ENCODE results near the gene BAG1.

The BAG1 gene

DNA sequence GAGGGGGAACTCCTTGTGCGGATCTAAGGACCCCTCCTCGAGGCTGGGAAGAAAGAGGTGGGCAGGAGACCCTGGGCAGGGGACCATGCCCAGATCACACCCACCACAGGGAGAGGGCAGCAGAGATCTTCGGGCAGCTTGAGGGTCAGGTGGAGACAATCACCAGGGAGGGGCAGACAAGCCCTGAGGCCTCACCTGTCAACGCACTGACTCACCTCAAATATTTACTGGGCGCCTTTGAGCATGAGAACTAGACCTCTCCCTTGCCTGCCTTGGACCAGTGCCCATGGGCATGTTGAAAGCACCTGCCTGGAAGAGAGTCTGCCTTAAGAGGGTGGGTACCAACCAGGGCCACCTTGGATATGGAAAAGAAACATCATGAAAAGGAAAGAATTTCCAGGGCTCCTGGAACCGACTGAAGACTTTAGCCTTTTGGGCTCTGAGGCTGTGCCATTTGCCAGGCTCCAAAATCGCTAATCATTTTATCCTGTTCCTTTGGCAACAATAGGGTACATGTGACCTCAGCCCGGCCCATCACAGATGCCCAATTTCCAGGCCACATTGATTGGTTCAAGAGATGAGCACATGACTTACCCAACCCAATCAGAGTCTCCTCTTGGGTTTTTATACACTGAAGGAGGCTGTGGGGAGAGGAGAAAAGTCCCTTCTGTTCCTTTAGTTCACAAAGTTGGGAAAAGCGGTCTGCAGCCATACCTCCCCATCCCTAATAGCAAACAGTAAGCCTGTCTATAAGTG lies 35.0 kb downstream of the BAG1 start:
- DNase-seq (ENCODE audit: low spot score) = no peak
- Histone ChIP-seq H3K36me3 (replicated peaks in 1 of 2; ENCODE audit: control insufficient read depth in 2 of 2, insufficient read depth in 2 of 2, low read length in 2 of 2) (no peaks in the 10 kb centered on the region), H3K9ac (ENCODE audit: low read depth, low read length, poor library complexity) (no peak overlapping the region), H4K91ac (ENCODE audit: low read depth, low read length, poor library complexity) (no peak overlapping the region), H2BK12ac (ENCODE audit: low read length) (no peak overlapping the region), H3K4ac (ENCODE audit: low read length) (no peak overlapping the region), H3K79me1 (ENCODE audit: low read depth, low read length) (no peaks in the 10 kb centered on the region), H3K27ac (replicated peaks; ENCODE audit: low read length) (no peak overlapping the region), H3K27me3 (ENCODE audit: control insufficient read depth in 3 of 3, insufficient read depth in 3 of 3, low read depth in 1 of 3, low read length in 3 of 3) (peaks cover 0 to 22% (median 0%) of the 10 kb centered on the region in 3 experiments), H3K4me3 (ENCODE audit: low read length in 2 of 2) (no peak overlapping the region), H3K9me3 (replicated peaks in 1 of 2; ENCODE audit: control insufficient read depth in 2 of 2, insufficient read depth in 1 of 2, low read depth in 1 of 2, low read length in 2 of 2) (no peaks in the 10 kb centered on the region), H2BK120ac (ENCODE audit: low read depth, low read length) (no peak overlapping the region), H2BK15ac (ENCODE audit: low read length) (no peak overlapping the region), H3K4me2 (ENCODE audit: insufficient read depth, low read length, poor library complexity, severe bottlenecking) (no peak overlapping the region), H2AK5ac (ENCODE audit: low read depth, low read length) (no peak overlapping the region), H2BK5ac (ENCODE audit: low read length) (no peak overlapping the region), H3K23ac (ENCODE audit: low read depth, low read length, poor library complexity) (no peak overlapping the region), H4K8ac (ENCODE audit: low read depth, low read length) (no peak overlapping the region), H3K4me1 (ENCODE audit: control insufficient read depth in 2 of 2, insufficient read depth in 1 of 2, low read depth in 1 of 2, low read length in 2 of 2) (no peaks in the 10 kb centered on the region), H2AFZ (ENCODE audit: low read length) (no peak overlapping the region), H3K14ac (ENCODE audit: low read length) (no peak overlapping the region), H3K18ac (ENCODE audit: low read length) (no peak overlapping the region)
- WGBS, 2 donors (ENCODE audit: extremely low coverage in 2 of 2, insufficient read length in 2 of 2, insufficient replicate concordance in 1 of 2) = no CpG with 5 or more reads among the region's 9 CpGs

DNA sequence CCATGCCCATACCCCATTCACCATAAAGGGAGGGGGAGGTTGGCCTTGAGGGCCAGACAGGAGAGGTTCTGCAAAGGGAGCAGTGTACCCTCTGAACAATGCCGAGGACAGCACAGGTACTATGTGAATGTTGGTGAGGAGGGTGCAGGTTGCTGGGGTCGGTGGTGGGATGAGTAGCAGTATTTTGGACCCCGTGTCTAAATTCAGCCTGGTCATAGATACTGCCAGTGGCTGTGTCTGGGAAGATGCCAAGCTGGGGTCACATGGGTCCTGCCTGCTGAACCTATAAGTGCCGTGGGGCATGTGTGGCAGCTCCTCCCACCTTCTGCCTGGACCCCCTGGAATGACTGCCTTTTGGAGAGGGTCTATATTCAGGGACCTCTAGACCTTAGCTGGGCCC lies 35.9 kb downstream of the BAG1 start:
- peaks cover 0 to 17% (median 0%) of the 10 kb centered on the region in 3 experiments for H3K27me3 ChIP-seq (ENCODE audit: control insufficient read depth in 3 of 3, insufficient read depth in 3 of 3, low read depth in 1 of 3, low read length in 3 of 3)
- H4K8ac ChIP-seq (ENCODE audit: low read depth, low read length) = no peak overlapping the region
- no peak overlapping the region for H2BK120ac ChIP-seq (ENCODE audit: low read depth, low read length)
- H3K9me3 ChIP-seq (replicated peaks in 1 of 2; ENCODE audit: control insufficient read depth in 2 of 2, insufficient read depth in 1 of 2, low read depth in 1 of 2, low read length in 2 of 2) = no peaks in the 10 kb centered on the region
- H2BK5ac ChIP-seq (ENCODE audit: low read length) = no peak overlapping the region
- no peak for DNase-seq (ENCODE audit: low spot score)
- no peak overlapping the region for H2BK12ac ChIP-seq (ENCODE audit: low read length)
- H2AFZ ChIP-seq (ENCODE audit: low read length) = no peak overlapping the region
- no peak overlapping the region for H3K27ac ChIP-seq (replicated peaks; ENCODE audit: low read length)
- peak overlapping the region; percentile 57 for H3K9ac ChIP-seq (ENCODE audit: low read depth, low read length, poor library complexity)
- no peaks in the 10 kb centered on the region for H3K4me1 ChIP-seq (ENCODE audit: control insufficient read depth in 2 of 2, insufficient read depth in 1 of 2, low read depth in 1 of 2, low read length in 2 of 2)
- H3K4me2 ChIP-seq (ENCODE audit: insufficient read depth, low read length, poor library complexity, severe bottlenecking) = no peak overlapping the region
- H3K23ac ChIP-seq (ENCODE audit: low read depth, low read length, poor library complexity) = no peak overlapping the region
- no peaks in the 10 kb centered on the region for H3K36me3 ChIP-seq (replicated peaks in 1 of 2; ENCODE audit: control insufficient read depth in 2 of 2, insufficient read depth in 2 of 2, low read length in 2 of 2)
- H3K18ac ChIP-seq (ENCODE audit: low read length) = no peak overlapping the region
- WGBS, 2 donors (ENCODE audit: extremely low coverage in 2 of 2, insufficient read length in 2 of 2, insufficient replicate concordance in 1 of 2) = no CpG with 5 or more reads among the region's 4 CpGs
- no peak overlapping the region for H3K4me3 ChIP-seq (ENCODE audit: low read length in 2 of 2)
- H4K91ac ChIP-seq (ENCODE audit: low read depth, low read length, poor library complexity) = no peak overlapping the region
- H3K79me1 ChIP-seq (ENCODE audit: low read depth, low read length) = no peaks in the 10 kb centered on the region
- no peak overlapping the region for H3K4ac ChIP-seq (ENCODE audit: low read length)
- no peak overlapping the region for H3K14ac ChIP-seq (ENCODE audit: low read length)
- H2AK5ac ChIP-seq (ENCODE audit: low read depth, low read length) = no peak overlapping the region
- H2BK15ac ChIP-seq (ENCODE audit: low read length) = no peak overlapping the region

DNA sequence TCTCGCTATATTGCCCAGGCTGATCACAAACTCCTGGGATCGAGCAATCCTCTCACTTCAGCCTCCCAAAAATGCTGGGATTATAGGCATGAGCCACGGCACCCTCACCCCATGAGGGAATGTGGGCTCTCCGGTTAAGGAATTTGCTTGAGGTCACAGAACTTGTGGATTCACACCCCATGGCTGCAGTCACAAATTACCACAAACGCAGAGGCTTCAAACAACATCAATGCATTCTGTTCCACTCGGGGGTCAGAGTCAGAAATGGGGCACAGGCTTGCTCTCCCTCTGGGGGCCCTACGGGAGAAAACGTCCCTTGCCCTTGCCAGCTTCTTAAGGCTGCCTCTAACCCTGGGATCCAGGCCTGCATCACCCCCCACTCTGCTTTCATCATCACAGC lies 36.8 kb downstream of the BAG1 start:
- Histone ChIP-seq H3K36me3 (replicated peaks in 1 of 2; ENCODE audit: control insufficient read depth in 2 of 2, insufficient read depth in 2 of 2, low read length in 2 of 2) (no peaks in the 10 kb centered on the region), H2AFZ (ENCODE audit: low read length) (no peak overlapping the region), H3K4me3 (ENCODE audit: low read length in 2 of 2) (no peak overlapping the region), H2BK120ac (ENCODE audit: low read depth, low read length) (no peak overlapping the region), H3K79me1 (ENCODE audit: low read depth, low read length) (no peaks in the 10 kb centered on the region), H2BK12ac (ENCODE audit: low read length) (no peak overlapping the region), H2BK5ac (ENCODE audit: low read length) (no peak overlapping the region), H3K9ac (ENCODE audit: low read depth, low read length, poor library complexity) (no peak overlapping the region), H3K23ac (ENCODE audit: low read depth, low read length, poor library complexity) (no peak overlapping the region), H4K91ac (ENCODE audit: low read depth, low read length, poor library complexity) (no peak overlapping the region), H3K4me1 (ENCODE audit: control insufficient read depth in 2 of 2, insufficient read depth in 1 of 2, low read depth in 1 of 2, low read length in 2 of 2) (no peaks in the 10 kb centered on the region), H3K14ac (ENCODE audit: low read length) (no peak overlapping the region), H2BK15ac (ENCODE audit: low read length) (no peak overlapping the region), H4K8ac (ENCODE audit: low read depth, low read length) (no peak overlapping the region), H3K27ac (replicated peaks; ENCODE audit: low read length) (no peak overlapping the region), H3K4ac (ENCODE audit: low read length) (no peak overlapping the region), H3K9me3 (replicated peaks in 1 of 2; ENCODE audit: control insufficient read depth in 2 of 2, insufficient read depth in 1 of 2, low read depth in 1 of 2, low read length in 2 of 2) (no peaks in the 10 kb centered on the region), H3K18ac (ENCODE audit: low read length) (no peak overlapping the region), H3K27me3 (ENCODE audit: control insufficient read depth in 3 of 3, insufficient read depth in 3 of 3, low read depth in 1 of 3, low read length in 3 of 3) (peaks cover 0 to 17% (median 0%) of the 10 kb centered on the region in 3 experiments), H2AK5ac (ENCODE audit: low read depth, low read length) (no peak overlapping the region), H3K4me2 (ENCODE audit: insufficient read depth, low read length, poor library complexity, severe bottlenecking) (no peak overlapping the region)
- no CpG with 5 or more reads among the region's 8 CpGs for WGBS, 2 donors (ENCODE audit: extremely low coverage in 2 of 2, insufficient read length in 2 of 2, insufficient replicate concordance in 1 of 2)
- DNase-seq (ENCODE audit: low spot score) = no peak

DNA sequence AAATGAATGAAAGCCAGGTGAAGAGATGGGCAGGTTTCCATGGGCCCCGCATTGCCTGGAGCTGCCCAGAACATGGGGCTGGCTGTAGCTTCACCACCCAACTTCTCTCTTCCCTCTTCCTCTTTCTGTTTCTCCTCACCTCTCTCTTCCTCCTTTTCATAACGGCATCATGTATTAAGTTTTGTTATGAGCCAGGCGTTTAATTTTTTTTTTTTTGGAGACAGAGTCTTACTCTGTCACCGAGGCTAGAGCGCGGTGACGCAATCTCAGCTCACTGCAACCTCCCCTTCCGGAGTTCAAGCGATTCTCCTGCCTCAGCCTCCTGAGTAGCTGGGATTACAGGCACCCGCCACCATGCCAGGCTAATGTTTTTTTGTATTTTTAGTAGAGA lies 37.5 kb downstream of the BAG1 start:
- Histone ChIP-seq H3K4me1 (ENCODE audit: control insufficient read depth in 2 of 2, insufficient read depth in 1 of 2, low read depth in 1 of 2, low read length in 2 of 2) (no peaks in the 10 kb centered on the region), H3K27me3 (ENCODE audit: control insufficient read depth in 3 of 3, insufficient read depth in 3 of 3, low read depth in 1 of 3, low read length in 3 of 3) (peaks cover 0 to 14% (median 0%) of the 10 kb centered on the region in 3 experiments), H2BK5ac (ENCODE audit: low read length) (no peak overlapping the region), H2BK12ac (ENCODE audit: low read length) (no peak overlapping the region), H3K14ac (ENCODE audit: low read length) (no peak overlapping the region), H3K4ac (ENCODE audit: low read length) (no peak overlapping the region), H3K4me3 (ENCODE audit: low read length in 2 of 2) (no peak overlapping the region), H2BK15ac (ENCODE audit: low read length) (no peak overlapping the region), H2AFZ (ENCODE audit: low read length) (no peak overlapping the region), H2BK120ac (ENCODE audit: low read depth, low read length) (no peak overlapping the region), H3K9ac (ENCODE audit: low read depth, low read length, poor library complexity) (no peak overlapping the region), H3K79me1 (ENCODE audit: low read depth, low read length) (no peaks in the 10 kb centered on the region), H4K91ac (ENCODE audit: low read depth, low read length, poor library complexity) (no peak overlapping the region), H4K8ac (ENCODE audit: low read depth, low read length) (no peak overlapping the region), H3K36me3 (replicated peaks in 1 of 2; ENCODE audit: control insufficient read depth in 2 of 2, insufficient read depth in 2 of 2, low read length in 2 of 2) (no peaks in the 10 kb centered on the region), H3K27ac (replicated peaks; ENCODE audit: low read length) (no peak overlapping the region), H3K18ac (ENCODE audit: low read length) (no peak overlapping the region), H3K9me3 (replicated peaks in 1 of 2; ENCODE audit: control insufficient read depth in 2 of 2, insufficient read depth in 1 of 2, low read depth in 1 of 2, low read length in 2 of 2) (no peaks in the 10 kb centered on the region), H2AK5ac (ENCODE audit: low read depth, low read length) (no peak overlapping the region), H3K23ac (ENCODE audit: low read depth, low read length, poor library complexity) (no peak overlapping the region), H3K4me2 (ENCODE audit: insufficient read depth, low read length, poor library complexity, severe bottlenecking) (no peak overlapping the region)
- no CpG with 5 or more reads among the region's 10 CpGs for WGBS, 2 donors (ENCODE audit: extremely low coverage in 2 of 2, insufficient read length in 2 of 2, insufficient replicate concordance in 1 of 2)
- no peak for DNase-seq (ENCODE audit: low spot score)

All from neuronal stem cell (in vitro differentiated cells).